ENCODE measurements around the gene WNK4.
A peak's percentile ranks its signal among the peaks of the same experiment; 100 is the strongest.

WNK4 gene

GRCh38 chr17:42772945-42773289 lies 7.5 kb upstream of the WNK4 start:
- no peak for DNase-seq (ENCODE audit: low spot score)

- peak; percentile 89 for DNase-seq (ENCODE audit: low spot score)
Observed at GRCh38 chr17:42773290-42774035, 6.9 kb upstream of the WNK4 start, which contains the start of gene VPS25. VPS25 (plus strand) TSS chr17:42773449; CDS start chr17:42773476, 27 bp downstream.

- peak; percentile 87 for DNase-seq (ENCODE audit: low spot score)
Observed at GRCh38 chr17:42774066-42774745, 6.2 kb upstream of the WNK4 start.

GRCh38 chr17:42775534-42776098 lies 4.8 kb upstream of the WNK4 start:
- peak; percentile 71 for DNase-seq (ENCODE audit: low spot score)

GRCh38 chr17:42778570-42778969 lies 1.8 kb upstream of the WNK4 start:
- DNase-seq (ENCODE audit: low spot score) = no peak

- DNase-seq (ENCODE audit: low spot score) = no peak
Observed at GRCh38 chr17:42779304-42779935, 990 bp upstream of the WNK4 start.

GRCh38 chr17:42780851-42781638 lies 635 bp downstream of the WNK4 start:
- no peak for DNase-seq (ENCODE audit: low spot score)

GRCh38 chr17:42781639-42782165 lies 1.3 kb downstream of the WNK4 start:
- no peak for DNase-seq (ENCODE audit: low spot score)

- no peak for DNase-seq (ENCODE audit: low spot score)
Observed at GRCh38 chr17:42782166-42783061, 2.0 kb downstream of the WNK4 start.

GRCh38 chr17:42783062-42783790 lies 2.8 kb downstream of the WNK4 start:
- peak; percentile 96 for DNase-seq (ENCODE audit: low spot score)

- DNase-seq (ENCODE audit: low spot score) = no peak
Observed at GRCh38 chr17:42783791-42784138, 3.4 kb downstream of the WNK4 start.

- no peak for DNase-seq (ENCODE audit: low spot score)
Observed at GRCh38 chr17:42784409-42784808, 4.0 kb downstream of the WNK4 start.

GRCh38 chr17:42784811-42785592 lies 4.6 kb downstream of the WNK4 start:
- DNase-seq (ENCODE audit: low spot score) = no peak

GRCh38 chr17:42787266-42787665 lies 6.9 kb downstream of the WNK4 start:
- DNase-seq (ENCODE audit: low spot score) = no peak

- no peak for DNase-seq (ENCODE audit: low spot score)
Observed at GRCh38 chr17:42791948-42792347, 11.5 kb downstream of the WNK4 start.

- no peak for DNase-seq (ENCODE audit: low spot score)
Observed at GRCh38 chr17:42792545-42792944, 12.1 kb downstream of the WNK4 start.

- no peak for DNase-seq (ENCODE audit: low spot score)
Observed at GRCh38 chr17:42795061-42795460, 14.7 kb downstream of the WNK4 start.

GRCh38 chr17:42795465-42795864 lies 15.1 kb downstream of the WNK4 start:
- DNase-seq (ENCODE audit: low spot score) = peak; percentile 33

GRCh38 chr17:42796066-42796758 lies 15.8 kb downstream of the WNK4 start:
- DNase-seq (ENCODE audit: low spot score) = no peak
